Breast epithelium (tissue), 4 donors: ENCODE data around the gene PATL2. TPM values are rescaled to one million over a fixed set of nuclear protein-coding genes. Genes with fewer than 3 reads are reported as not detected.
A peak's percentile ranks its signal among the peaks of the same experiment; 100 is the strongest.

ENCODE experiments used
- DNase-seq, 2 donors: peaks; one replicate each; pipeline ENCODE4 v3.0.0-alpha.2; 2019; ENCODE audit warnings: low spot score in 2 of 2
- H3K27ac ChIP-seq, 2 donors: fragments of 200-600 bp; sonication (generic) in 1 of 2; one replicate each; pipeline ENCODE4 v1.5.1; 2016 to 2019; ENCODE audit warnings: mild to moderate bottlenecking in 1 of 2
- H3K27me3 ChIP-seq, 2 donors: fragments of 200-600 bp; sonication (generic) in 1 of 2; one replicate each; pipeline versions ENCODE4 v1.5.1 to v1.6.0; 2017 to 2019; ENCODE audit warnings: control low read depth in 1 of 2, mild to moderate bottlenecking in 1 of 2
- H3K36me3 ChIP-seq: fragments of 200-600 bp; one replicate; pipeline ENCODE4 v1.5.1; 2019
- H3K4me1 ChIP-seq, 2 donors: fragments of 200-600 bp; sonication (generic); one replicate each; pipeline ENCODE4 v1.5.1; 2016 to 2019; ENCODE audit warnings: control low read depth in 1 of 2
- H3K4me3 ChIP-seq, 3 donors: fragments of 200-600 bp; sonication (generic); 1 replicate in 2 of 3; 2 replicates in 1 of 3; pipeline ENCODE4 v1.5.1; 2016 to 2019; ENCODE audit warnings: mild to moderate bottlenecking in 3 of 3, moderate library complexity in 2 of 3
- H3K9me3 ChIP-seq, 2 donors: fragments of 200-600 bp; sonication (generic) in 1 of 2; one replicate each; pipeline ENCODE4 v1.5.1; 2016 to 2019; ENCODE audit warnings: control low read depth in 1 of 2
- POLR2A ChIP-seq: fragments of 450-650 bp; IDR thresholded peaks from one replicate; pipeline ENCODE4 v1.6.1; 2016; ENCODE audit warnings: antibody characterized with exemption, mild to moderate bottlenecking, moderate library complexity
- POLR2AphosphoS5 ChIP-seq, 3 donors: sonication (generic); formaldehyde crosslinking; IDR thresholded peaks; one replicate each; pipeline ENCODE4 v1.6.1; 2017; ENCODE audit warnings: antibody characterized with exemption in 3 of 3
- intact Hi-C: fragments of 100-400 bp; cut with DNase I; formaldehyde crosslinking; loops from one replicate; pipeline ENCODE4 v1.15.1; 2023; ENCODE audit warnings: low total_unique reads
- total RNA-seq, 3 donors: library from RNA; depleted of rRNA; stranded (reverse); fragments of >200 nt; gene quantifications; one replicate each; pipeline ENCODE4 v1.1.0, GENCODE V29; 2016
- TF ChIP-seq, protein P1 (sequence below), 3 donors: fragments of 450-650 bp; IDR thresholded peaks; one replicate each; pipeline ENCODE4 v1.5.1; 2016 to 2017; ENCODE audit warnings: antibody characterized with exemption in 3 of 3, mild to moderate bottlenecking in 3 of 3, moderate library complexity in 3 of 3

The PATL2 gene
- total RNA-seq, 3 donors from 2014 or later: 1.6 to 2.6 (median 2.2) TPM

DNA sequence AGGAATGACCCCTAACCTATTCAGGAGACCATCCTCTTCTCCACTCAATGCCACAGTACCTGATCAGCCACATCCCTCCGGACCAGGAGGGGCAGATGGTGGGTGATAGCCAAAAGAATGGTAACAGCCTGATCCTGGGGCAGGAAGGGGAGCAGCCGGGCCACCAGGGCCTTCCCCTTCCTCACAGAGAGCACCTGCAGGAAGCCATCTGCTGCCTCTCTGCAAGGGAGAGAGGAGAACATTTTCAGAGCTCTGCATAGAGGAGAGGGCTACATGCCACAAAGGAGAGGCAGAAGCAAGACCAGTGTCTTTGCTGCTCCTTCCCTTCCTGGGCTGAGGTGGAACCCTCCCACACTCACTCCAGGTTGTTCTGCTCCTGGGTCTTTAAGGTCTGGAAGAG, 42.2 kb downstream of the PATL2 start:
- intact Hi-C loops: no loop called here
- Histone ChIP-seq H3K27me3 (no peaks in the 10 kb centered on the region), H3K9me3 (no peaks in the 10 kb centered on the region), H3K36me3 (no peaks in the 10 kb centered on the region), H3K4me1 (no peaks in the 10 kb centered on the region), H3K4me3 (no peak overlapping the region), H3K27ac (no peak overlapping the region)
- no peak for TF ChIP-seq POLR2A
- TF ChIP-seq, protein P1, sequence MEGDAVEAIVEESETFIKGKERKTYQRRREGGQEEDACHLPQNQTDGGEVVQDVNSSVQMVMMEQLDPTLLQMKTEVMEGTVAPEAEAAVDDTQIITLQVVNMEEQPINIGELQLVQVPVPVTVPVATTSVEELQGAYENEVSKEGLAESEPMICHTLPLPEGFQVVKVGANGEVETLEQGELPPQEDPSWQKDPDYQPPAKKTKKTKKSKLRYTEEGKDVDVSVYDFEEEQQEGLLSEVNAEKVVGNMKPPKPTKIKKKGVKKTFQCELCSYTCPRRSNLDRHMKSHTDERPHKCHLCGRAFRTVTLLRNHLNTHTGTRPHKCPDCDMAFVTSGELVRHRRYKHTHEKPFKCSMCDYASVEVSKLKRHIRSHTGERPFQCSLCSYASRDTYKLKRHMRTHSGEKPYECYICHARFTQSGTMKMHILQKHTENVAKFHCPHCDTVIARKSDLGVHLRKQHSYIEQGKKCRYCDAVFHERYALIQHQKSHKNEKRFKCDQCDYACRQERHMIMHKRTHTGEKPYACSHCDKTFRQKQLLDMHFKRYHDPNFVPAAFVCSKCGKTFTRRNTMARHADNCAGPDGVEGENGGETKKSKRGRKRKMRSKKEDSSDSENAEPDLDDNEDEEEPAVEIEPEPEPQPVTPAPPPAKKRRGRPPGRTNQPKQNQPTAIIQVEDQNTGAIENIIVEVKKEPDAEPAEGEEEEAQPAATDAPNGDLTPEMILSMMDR (IDR thresholded peaks at IDR 0.05): no peak
- TF ChIP-seq POLR2AphosphoS5 (IDR thresholded peaks at IDR 0.05): no peak
- no peak for DNase-seq

- TF ChIP-seq POLR2AphosphoS5 (IDR thresholded peaks at IDR 0.05): no peak
- TF ChIP-seq, protein P1 (IDR thresholded peaks at IDR 0.05): no peak
- no peak for TF ChIP-seq POLR2A
- H3K4me1 ChIP-seq: no peaks in the 10 kb centered on the region
- DNase-seq: no peak
- no peaks in the 10 kb centered on the region for H3K36me3 ChIP-seq
- intact Hi-C loops: no loop called here
- H3K27me3 ChIP-seq: no peaks in the 10 kb centered on the region
- no peak overlapping the region for H3K4me3 ChIP-seq
- no peaks in the 10 kb centered on the region for H3K9me3 ChIP-seq
- H3K27ac ChIP-seq: no peak overlapping the region
These were observed 44.1 kb downstream of the PATL2 start for GRCh38 chr15:44667039-44667360.

DNA sequence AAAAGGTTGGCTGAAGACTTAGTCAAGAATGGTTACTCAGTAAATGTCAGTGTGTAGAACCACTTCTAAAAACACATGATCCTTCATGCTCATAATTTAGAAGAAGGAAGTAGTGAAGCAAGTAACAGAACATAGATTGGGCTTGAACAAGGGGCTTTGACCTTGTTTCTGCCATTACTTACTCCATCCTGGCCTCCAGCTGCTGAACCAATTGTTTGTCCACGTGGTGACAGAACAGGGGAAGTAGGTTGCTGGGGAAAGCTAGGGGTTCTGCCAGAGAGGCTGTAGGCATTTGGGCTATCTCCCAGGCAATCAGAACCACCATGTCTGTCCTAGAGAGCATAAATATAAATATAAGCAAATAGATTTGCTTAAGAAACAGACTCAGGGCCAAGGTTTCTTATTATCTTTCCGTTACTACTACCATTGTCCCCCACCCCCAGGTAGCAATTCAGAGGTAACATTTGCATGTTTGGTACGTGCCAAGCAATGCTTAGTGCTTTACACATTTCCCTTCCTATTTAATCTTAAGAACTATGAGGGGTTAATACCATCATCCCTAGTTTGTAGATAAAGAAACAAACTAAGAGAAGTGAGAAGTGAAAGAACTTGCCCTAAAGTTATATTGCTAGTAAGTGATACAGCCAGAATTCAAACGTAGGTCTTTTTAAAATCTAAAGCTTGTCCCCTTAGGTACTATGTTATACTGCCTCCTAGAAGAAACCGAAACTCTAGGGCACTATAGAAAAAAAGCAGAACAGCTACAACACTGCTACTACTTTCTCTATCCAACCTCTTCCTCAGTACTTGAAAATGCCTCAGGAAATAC, 44.7 kb downstream of the PATL2 start:
- H3K4me1 ChIP-seq: no peaks in the 10 kb centered on the region
- TF ChIP-seq POLR2A (no peak), POLR2AphosphoS5 (IDR thresholded peaks at IDR 0.05) (no peak)
- TF ChIP-seq, protein P1 (IDR thresholded peaks at IDR 0.05): no peak
- intact Hi-C loops: no loop called here
- no peaks in the 10 kb centered on the region for H3K9me3 ChIP-seq
- H3K4me3 ChIP-seq: no peak overlapping the region
- no peak overlapping the region for H3K27ac ChIP-seq
- DNase-seq: no peak
- H3K27me3 ChIP-seq: no peaks in the 10 kb centered on the region
- no peaks in the 10 kb centered on the region for H3K36me3 ChIP-seq

DNA sequence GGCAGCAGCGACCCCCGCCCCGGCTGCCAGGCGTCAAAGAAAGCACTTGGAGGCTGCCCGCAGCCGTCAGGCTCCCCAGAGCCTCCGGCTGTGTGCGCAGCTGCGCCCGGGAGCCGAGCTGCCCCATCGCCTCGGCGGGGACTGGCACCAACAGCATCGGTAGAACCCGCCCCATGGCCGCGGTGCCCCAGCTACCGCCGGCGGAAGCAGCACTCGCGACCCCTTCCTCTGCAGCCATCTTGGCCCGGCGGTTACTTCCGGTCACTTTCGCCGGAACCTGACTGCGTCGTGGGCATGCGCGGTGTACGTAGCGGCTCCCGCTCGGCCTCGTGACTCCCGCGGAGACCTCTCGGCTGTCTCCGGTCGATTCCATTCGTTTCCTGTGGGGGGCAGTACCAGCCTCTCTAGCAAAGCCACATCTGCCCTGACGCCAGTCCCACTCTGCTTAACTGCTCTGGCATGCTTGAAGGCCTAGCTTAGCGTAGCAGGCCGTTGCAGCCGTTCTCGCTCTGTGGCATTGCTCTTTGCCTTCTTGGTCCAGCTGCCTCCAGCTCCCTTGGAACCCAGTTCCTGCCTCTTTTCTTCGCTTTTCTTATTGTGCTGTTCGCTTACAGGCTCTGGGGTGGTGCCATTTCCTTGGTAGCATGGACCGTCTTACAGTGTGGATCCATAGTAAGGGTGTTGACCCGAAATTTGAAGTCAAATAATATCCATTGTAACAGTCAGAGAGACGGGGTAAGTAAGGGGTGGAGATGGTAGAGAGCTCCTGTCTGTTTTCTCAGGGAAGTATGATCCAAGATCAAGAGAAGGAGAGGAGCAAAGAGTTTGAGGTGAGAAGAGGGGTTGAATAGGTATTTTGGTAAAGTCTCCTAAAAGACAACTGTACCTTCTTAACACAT, 47.5 kb downstream of the PATL2 start, which contains the start of gene SPG11:
TSS of gene SPG11 (minus strand) at position 253 of the 899 bp plus-strand sequence. CDS start at position 238, 15 bp downstream.
- intact Hi-C loops: no loop called here
- H3K4me1 ChIP-seq: no peaks in the 10 kb centered on the region
- H3K27ac ChIP-seq: peak within 1 kb of the TSS; percentile 96 to 97
- no peaks in the 10 kb centered on the region for H3K27me3 ChIP-seq
- H3K9me3 ChIP-seq: no peaks in the 10 kb centered on the region
- DNase-seq: peak; percentile 96
- H3K4me3 ChIP-seq: peak within 1 kb of the TSS; percentile 91 to 100 (median 96)
- no peaks in the 10 kb centered on the region for H3K36me3 ChIP-seq
- TF ChIP-seq POLR2A (peak; percentile 92), POLR2AphosphoS5 (IDR thresholded peaks at IDR 0.05) (peak; percentile 94 to 96 (median 96))
- TF ChIP-seq, protein P1 (IDR thresholded peaks at IDR 0.05): peak; percentile 93 to 96 (median 94)
